CD14-positive monocyte (primary cell): Measurements from ENCODE around the gene TMA16. TPM values are rescaled to one million over a fixed set of nuclear protein-coding genes. Genes with fewer than 3 reads are reported as not detected.
"Not testable (repeated sequence)": the region's sequence is repeated elsewhere in the genome, so short reads cannot be mapped to it uniquely, and the experiment has no call there.

ENCODE experiments used
- DNase-seq, 3 donors: peaks; one replicate each; pipeline ENCODE4 v3.0.0-alpha.2; 2011 to 2022
- H2AFZ ChIP-seq: 2 replicates; pipeline ENCODE4 v1.6.0; 2012; ENCODE audit warnings: mild to moderate bottlenecking, low read depth, low read length, inconsistent platforms; ENCODE audit not compliant: insufficient read depth, poor library complexity, severe bottlenecking
- H3K27ac ChIP-seq, 2 donors: 1 replicate in 1 of 2; 2 replicates in 1 of 2; pipeline ENCODE4 v1.5.1; 2012 to 2013; ENCODE audit warnings: low read length in 2 of 2, control low read depth in 1 of 2, inconsistent platforms in 1 of 2, low read depth in 1 of 2, mild to moderate bottlenecking in 1 of 2
- H3K27me3 ChIP-seq, 2 donors: one replicate each; pipeline versions ENCODE4 v1.6.0 to v1.6.1; 2011 to 2013; ENCODE audit warnings: low read length in 2 of 2; ENCODE audit not compliant: control insufficient read depth in 2 of 2, insufficient read depth in 2 of 2
- H3K36me3 ChIP-seq, 2 donors: replicated peaks in 1 of 2; 1 replicate in 1 of 2; 2 replicates in 1 of 2; pipeline versions ENCODE4 v1.5.1 to v1.6.1; 2012 to 2013; ENCODE audit warnings: low read length in 2 of 2, control low read depth in 1 of 2, inconsistent platforms in 1 of 2, mild to moderate bottlenecking in 1 of 2; ENCODE audit not compliant: insufficient read depth in 2 of 2, control insufficient read depth in 1 of 2
- H3K4me1 ChIP-seq, 2 donors: 1 replicate in 1 of 2; 2 replicates in 1 of 2; pipeline versions ENCODE4 v1.5.1 to v1.6.1; 2012 to 2013; ENCODE audit warnings: low read length in 2 of 2, control low read depth in 1 of 2, inconsistent platforms in 1 of 2, mild to moderate bottlenecking in 1 of 2, moderate library complexity in 1 of 2; ENCODE audit not compliant: insufficient read depth in 2 of 2, control insufficient read depth in 1 of 2
- H3K4me2 ChIP-seq: replicated peaks from 2 replicates; pipeline ENCODE3; 2012; ENCODE audit warnings: low read length, moderate library complexity, mild to moderate bottlenecking; ENCODE audit not compliant: poor library complexity, severe bottlenecking; ENCODE audit errors: extremely low read depth
- H3K4me3 ChIP-seq, 3 experiments: fragments of 200-600 bp in 1 of 3; sonication (generic) in 1 of 3; replicated peaks in 1 of 3; 1 replicate in 2 of 3; 2 replicates in 1 of 3; pipeline ENCODE4 v1.5.1; 2011 to 2013; ENCODE audit warnings: low read length in 3 of 3, mild to moderate bottlenecking in 3 of 3, control low read depth in 2 of 3, low read depth in 2 of 3, inconsistent platforms in 1 of 3, moderate library complexity in 1 of 3
- H3K79me2 ChIP-seq: 2 replicates; pipeline ENCODE4 v1.6.0; 2012; ENCODE audit warnings: mild to moderate bottlenecking, control low read depth, inconsistent platforms, low read length, moderate library complexity; ENCODE audit not compliant: insufficient read depth
- H3K9ac ChIP-seq: 2 replicates; pipeline ENCODE4 v1.6.0; 2017; ENCODE audit warnings: low read length, mild to moderate bottlenecking; ENCODE audit not compliant: insufficient read depth, poor library complexity, severe bottlenecking
- H3K9me3 ChIP-seq, 2 donors: replicated peaks in 1 of 2; 1 replicate in 1 of 2; 2 replicates in 1 of 2; pipeline versions ENCODE4 v1.5.1 to v1.6.1; 2012 to 2013; ENCODE audit warnings: low read length in 2 of 2, control low read depth in 1 of 2; ENCODE audit not compliant: control insufficient read depth in 1 of 2, insufficient read depth in 1 of 2
- H4K20me1 ChIP-seq: 2 replicates; pipeline ENCODE4 v1.6.0; 2012; ENCODE audit warnings: mild to moderate bottlenecking, low read length, control low read depth, moderate library complexity; ENCODE audit not compliant: insufficient read depth
- H3K27ac Mint-ChIP-seq, 7 donors: one replicate each; pipeline ENCODE4 v1.8.0; 2020; ENCODE audit warnings: mild to moderate bottlenecking in 7 of 7, mixed read lengths in 7 of 7, moderate library complexity in 6 of 7, inconsistent platforms in 2 of 7
- H3K27me3 Mint-ChIP-seq, 3 donors: one replicate each; pipeline ENCODE4 v1.8.0; 2021 to 2022; ENCODE audit warnings: low read depth in 3 of 3, mild to moderate bottlenecking in 3 of 3, mixed read lengths in 3 of 3, moderate library complexity in 3 of 3, inconsistent platforms in 1 of 3
- H3K36me3 Mint-ChIP-seq, 2 donors: one replicate each; pipeline ENCODE4 v1.8.0; 2020; ENCODE audit warnings: mixed read lengths in 2 of 2, inconsistent platforms in 1 of 2, mild to moderate bottlenecking in 1 of 2
- H3K4me1 Mint-ChIP-seq: one replicate; pipeline ENCODE4 v1.8.0; 2020; ENCODE audit warnings: mild to moderate bottlenecking, mixed read lengths
- H3K4me3 Mint-ChIP-seq, 2 donors: one replicate each; pipeline ENCODE4 v1.8.0; 2020; ENCODE audit warnings: mild to moderate bottlenecking in 2 of 2, mixed read lengths in 2 of 2, moderate library complexity in 1 of 2
- H3K9me3 Mint-ChIP-seq, 7 donors: one replicate each; pipeline ENCODE4 v1.8.0; 2020 to 2022; ENCODE audit warnings: mixed read lengths in 7 of 7, mild to moderate bottlenecking in 6 of 7, moderate library complexity in 6 of 7, inconsistent platforms in 2 of 7
- WGBS: methylation state at CpG from one replicate; pipeline ENCODE4 v1.1.5; 2013; ENCODE audit warnings: missing lambda C conversion rate; ENCODE audit not compliant: insufficient coverage; 5-methylcytosine and 5-hydroxymethylcytosine counted together
- intact Hi-C, 2 donors: fragments of 100-400 bp; cut with micrococcal nuclease; formaldehyde crosslinking; loops; one replicate each; pipeline versions ENCODE4 v1.15.0 to v1.15.1; 2023
- polyA plus RNA-seq, 3 donors: library from polyadenylated mRNA; depleted of rRNA in 1 of 3; unstranded in 2 of 3; stranded (reverse) in 1 of 3; fragments of 300-500 nt in 2 of 3; fragments of >200 nt in 1 of 3; fragmentation: Illumina TruSeq in 2 of 3; gene quantifications; 1 replicate in 2 of 3; 2 replicates in 1 of 3; pipeline ENCODE4 v1.2.3, GENCODE V29; 2012 to 2021
- TF ChIP-seq, protein P1 (sequence below): fragments of 200-600 bp; IDR thresholded peaks from one replicate; pipeline ENCODE4 v1.8.0; 2022; ENCODE audit warnings: antibody characterized with exemption, mild to moderate bottlenecking

TMA16 gene
- polyA plus RNA-seq, 3 donors, result 7.7 to 8.2 (median 8.2) TPM

DNA sequence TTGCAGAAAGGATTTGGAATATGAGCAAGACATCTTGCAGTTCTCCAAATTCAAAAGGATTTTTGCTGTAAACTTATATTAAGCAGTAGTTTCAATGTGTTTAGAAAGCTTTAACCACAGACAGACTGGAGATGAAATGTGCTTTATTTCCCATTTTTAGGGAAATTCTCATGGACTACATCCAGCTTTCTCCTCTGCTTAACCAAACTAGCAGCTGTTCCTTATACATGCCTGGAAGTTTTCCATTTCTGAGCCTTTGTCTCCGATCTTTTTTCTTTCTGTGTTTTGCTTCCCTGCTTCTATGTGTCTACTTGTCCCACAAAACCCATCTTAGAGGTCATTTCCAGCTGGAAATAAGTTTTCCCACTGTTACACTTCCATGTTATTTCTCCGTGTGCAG lies 41.6 kb downstream of the TMA16 start:
- TF ChIP-seq, protein P1, sequence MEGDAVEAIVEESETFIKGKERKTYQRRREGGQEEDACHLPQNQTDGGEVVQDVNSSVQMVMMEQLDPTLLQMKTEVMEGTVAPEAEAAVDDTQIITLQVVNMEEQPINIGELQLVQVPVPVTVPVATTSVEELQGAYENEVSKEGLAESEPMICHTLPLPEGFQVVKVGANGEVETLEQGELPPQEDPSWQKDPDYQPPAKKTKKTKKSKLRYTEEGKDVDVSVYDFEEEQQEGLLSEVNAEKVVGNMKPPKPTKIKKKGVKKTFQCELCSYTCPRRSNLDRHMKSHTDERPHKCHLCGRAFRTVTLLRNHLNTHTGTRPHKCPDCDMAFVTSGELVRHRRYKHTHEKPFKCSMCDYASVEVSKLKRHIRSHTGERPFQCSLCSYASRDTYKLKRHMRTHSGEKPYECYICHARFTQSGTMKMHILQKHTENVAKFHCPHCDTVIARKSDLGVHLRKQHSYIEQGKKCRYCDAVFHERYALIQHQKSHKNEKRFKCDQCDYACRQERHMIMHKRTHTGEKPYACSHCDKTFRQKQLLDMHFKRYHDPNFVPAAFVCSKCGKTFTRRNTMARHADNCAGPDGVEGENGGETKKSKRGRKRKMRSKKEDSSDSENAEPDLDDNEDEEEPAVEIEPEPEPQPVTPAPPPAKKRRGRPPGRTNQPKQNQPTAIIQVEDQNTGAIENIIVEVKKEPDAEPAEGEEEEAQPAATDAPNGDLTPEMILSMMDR, result no peak
- no peak overlapping the region for H3K27ac Mint-ChIP-seq
- H3K4me3 Mint-ChIP-seq, result no peak overlapping the region
- H3K36me3 Mint-ChIP-seq, result peaks cover 64 to 84% of the 10 kb centered on the region in 2 donors
- Histone ChIP-seq H4K20me1 (peaks cover 100% of the 10 kb centered on the region), H3K4me1 (no peaks in the 10 kb centered on the region), H3K79me2 (peaks cover 18% of the 10 kb centered on the region), H3K36me3 (peaks cover 78 to 96% of the 10 kb centered on the region in 2 donors), H3K9ac (no peak overlapping the region), H3K4me2 (no peak overlapping the region), H3K27ac (peak overlapping the region in 1 of 2 donors; percentile 47), H3K9me3 (no peaks in the 10 kb centered on the region), H3K27me3 (no peaks in the 10 kb centered on the region), H2AFZ (no peak overlapping the region), H3K4me3 (no peak overlapping the region)
- intact Hi-C loops, result no loop called here
- H3K27me3 Mint-ChIP-seq, result no peaks in the 10 kb centered on the region
- WGBS, result 100% methylated on average over 2 of the region's 2 CpGs
- no peaks in the 10 kb centered on the region for H3K9me3 Mint-ChIP-seq
- H3K4me1 Mint-ChIP-seq, result peaks cover 2% of the 10 kb centered on the region
- DNase-seq, result no peak

DNA sequence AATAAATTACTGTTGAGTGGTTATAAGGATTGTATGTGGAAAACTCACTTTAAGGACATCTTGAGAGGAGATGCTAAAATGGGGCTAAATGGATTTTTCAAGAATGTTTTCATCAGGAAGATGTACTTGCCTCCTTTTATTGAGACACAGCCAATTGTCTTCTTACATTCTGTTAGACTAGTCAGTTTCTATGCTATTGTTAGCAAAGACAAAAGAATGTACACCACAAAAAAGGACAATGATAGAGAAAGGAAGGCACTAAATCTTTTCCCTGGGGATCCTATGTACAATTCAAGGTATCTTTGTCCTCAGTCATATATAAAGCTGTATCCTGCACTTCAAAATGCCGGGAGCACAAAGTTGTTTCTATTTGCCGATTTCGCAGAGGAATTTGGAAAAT lies 42.6 kb downstream of the TMA16 start:
- Histone ChIP-seq H3K36me3 (peaks cover 78 to 96% of the 10 kb centered on the region in 2 donors), H3K4me1 (no peaks in the 10 kb centered on the region), H3K9me3 (no peaks in the 10 kb centered on the region), H3K9ac (no peak overlapping the region), H4K20me1 (peaks cover 100% of the 10 kb centered on the region), H3K4me2 (no peak overlapping the region), H3K4me3 (no peak overlapping the region), H2AFZ (no peak overlapping the region), H3K79me2 (peaks cover 15% of the 10 kb centered on the region), H3K27me3 (no peaks in the 10 kb centered on the region), H3K27ac (peak overlapping the region in 1 of 2 donors; percentile 47)
- H3K36me3 Mint-ChIP-seq, result peaks cover 56 to 76% of the 10 kb centered on the region in 2 donors
- no peaks in the 10 kb centered on the region for H3K9me3 Mint-ChIP-seq
- intact Hi-C loops, result no loop called here
- H3K4me1 Mint-ChIP-seq, result peaks cover 2% of the 10 kb centered on the region
- TF ChIP-seq, protein P1, result no peak
- DNase-seq, result no peak
- H3K27ac Mint-ChIP-seq, result peak overlapping the region in 2 of 7 donors; percentile 1 to 21
- 100% methylated on average over 1 of the region's 3 CpGs for WGBS
- H3K27me3 Mint-ChIP-seq, result no peaks in the 10 kb centered on the region
- H3K4me3 Mint-ChIP-seq, result no peak overlapping the region

DNA sequence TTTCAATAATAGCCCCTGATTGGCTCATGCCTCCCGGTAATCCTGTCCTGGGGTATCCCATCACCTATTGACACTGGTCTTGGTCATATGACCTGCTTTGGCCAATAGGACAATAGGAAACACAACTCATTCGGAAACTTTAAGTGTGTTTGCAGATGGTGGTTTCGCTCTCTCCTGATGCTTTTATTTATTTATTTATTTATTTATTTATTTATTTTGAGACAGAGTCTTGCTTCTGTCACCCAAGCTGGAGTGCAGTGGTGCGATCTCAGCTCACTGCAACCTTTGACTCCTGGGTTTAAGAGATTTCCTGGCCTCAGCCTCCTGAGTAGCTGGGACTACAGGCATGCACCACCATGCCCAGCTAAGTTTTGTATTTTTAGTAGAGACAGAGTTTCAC lies 44.3 kb downstream of the TMA16 start:
- H3K27ac ChIP-seq, H3K9me3 ChIP-seq, H3K4me2 ChIP-seq, H3K27me3 ChIP-seq, H3K4me1 ChIP-seq, H3K79me2 ChIP-seq, H2AFZ ChIP-seq, H3K27me3 Mint-ChIP-seq, H3K4me3 ChIP-seq, H3K4me3 Mint-ChIP-seq, intact Hi-C loops, H3K9me3 Mint-ChIP-seq, DNase-seq, H3K4me1 Mint-ChIP-seq, H3K9ac ChIP-seq: not testable (repeated sequence)
- Mint-ChIP-seq H3K27ac (peak overlapping the region in 1 of 7 donors; percentile 30), H3K36me3 (peaks cover 46 to 63% of the 10 kb centered on the region in 2 donors)
- Histone ChIP-seq H3K36me3 (peaks cover 91 to 97% of the 10 kb centered on the region in 2 donors), H4K20me1 (peaks cover 100% of the 10 kb centered on the region)
- WGBS, result 100% methylated on average over 1 of the region's 4 CpGs
